ENCODE data around the gene RANBP10. TPM values are rescaled to one million over a fixed set of nuclear protein-coding genes. Genes with fewer than 3 reads are reported as not detected.
A peak's percentile ranks its signal among the peaks of the same experiment; 100 is the strongest.

RANBP10 gene
- total and polyA plus RNA-seq, 2 of the 13 experiments (the other 11 are each of a cell fraction or from before 2014, with no cell fraction given), result 9.2 to 22.7 TPM

GRCh38 chr16:67842509-67843342 is 36.4 kb upstream of the RANBP10 start (continued):
- TF ChIP-seq HINFP (CRISPR knock-in tag; IDR thresholded peaks at IDR 0.05; ENCODE audit: low read depth), result no peak
- TF ChIP-seq ATF4 (CRISPR knock-in tag; IDR thresholded peaks at IDR 0.05), result peak in 1 of 2 experiments; percentile 49; a peak in 2 of 4 replicates
- TF ChIP-seq ZBTB37 (CRISPR knock-in tag; IDR thresholded peaks at IDR 0.05), result no peak
- TF ChIP-seq BHLHE40 (IDR thresholded peaks at IDR 0.05; ENCODE audit: low read length), result no peak
- TF ChIP-seq ZNF382 (CRISPR knock-in tag; IDR thresholded peaks at IDR 0.05; ENCODE audit: borderline replicate concordance), result no peak
- no peak for TF ChIP-seq NONO (IDR thresholded peaks at IDR 0.05)
- TF ChIP-seq NONO (CRISPR knock-in tag; conservative IDR thresholded peaks at IDR 0.05), result peak; percentile 91
- TF ChIP-seq ZNF598 (CRISPR knock-in tag; IDR thresholded peaks at IDR 0.05; ENCODE audit: borderline replicate concordance), result peak; percentile 41; the same call in 1 of the 2 replicates
- no peak for TF ChIP-seq MBNL3 (CRISPR knock-in tag; conservative IDR thresholded peaks at IDR 0.05)
- TF ChIP-seq KLF6 (CRISPR knock-in tag; IDR thresholded peaks at IDR 0.05), result no peak
- TF ChIP-seq ZNF773 (CRISPR knock-in tag; IDR thresholded peaks at IDR 0.05; ENCODE audit: borderline replicate concordance), result peak; percentile 77; the same call in 1 of the 2 replicates
- TF ChIP-seq NPAS2 (CRISPR knock-in tag; IDR thresholded peaks at IDR 0.05; ENCODE audit: borderline replicate concordance), result no peak
- TF ChIP-seq HCFC1 (IDR thresholded peaks at IDR 0.05; ENCODE audit: low read depth, low read length), result 0 out of 2 replicates have a peak, but pooled peaks have one; percentile 6
- TF ChIP-seq JUND (CRISPR knock-in tag; IDR thresholded peaks at IDR 0.05), result peak; percentile 55; the same call in 1 of the 2 replicates
- TF ChIP-seq ZNF224 (CRISPR knock-in tag; IDR thresholded peaks at IDR 0.05), result 0 out of 2 replicates have a peak, but pooled peaks have one; percentile 33
- no peak for TF ChIP-seq ZFP36 (IDR thresholded peaks at IDR 0.05; ENCODE audit: borderline replicate concordance, low read depth, low read length, partially characterized antibody)
- no peak for TF ChIP-seq TCF12 (IDR thresholded peaks at IDR 0.05)
- peak; percentile 71; the same call in 1 of the 2 replicates for TF ChIP-seq TCF12 (CRISPR knock-in tag; IDR thresholded peaks at IDR 0.05)
- TF ChIP-seq ZNF234 (CRISPR knock-in tag; conservative IDR thresholded peaks at IDR 0.05), result peak; percentile 94
- TF ChIP-seq ZNF891 (CRISPR knock-in tag; IDR thresholded peaks at IDR 0.05), result no peak; the same call in 1 of the 2 replicates
- no peak for TF ChIP-seq CENPT (CRISPR knock-in tag; IDR thresholded peaks at IDR 0.05; ENCODE audit: low read depth)
- 0 out of 2 replicates have a peak, but pooled peaks have one; percentile 57 for TF ChIP-seq ZNF274 (CRISPR knock-in tag; IDR thresholded peaks at IDR 0.05)
- 0 out of 2 replicates have a peak, but pooled peaks have one; percentile 69 for TF ChIP-seq BATF2 (CRISPR knock-in tag; IDR thresholded peaks at IDR 0.05)
- peak; percentile 98 for TF ChIP-seq ZNF567 (CRISPR knock-in tag; IDR thresholded peaks at IDR 0.05; ENCODE audit: borderline replicate concordance)

Data from HepG2 (cell line).